ENCODE results near the gene USP21.

The USP21 gene

GRCh38 chr1:161193561-161194235 is 34.4 kb downstream of the USP21 start:
- DNase-seq (ENCODE audit: low spot score) = no peak

- no peak for DNase-seq (ENCODE audit: low spot score)
Observed at GRCh38 chr1:161195171-161195570, 35.9 kb downstream of the USP21 start.

DNA sequence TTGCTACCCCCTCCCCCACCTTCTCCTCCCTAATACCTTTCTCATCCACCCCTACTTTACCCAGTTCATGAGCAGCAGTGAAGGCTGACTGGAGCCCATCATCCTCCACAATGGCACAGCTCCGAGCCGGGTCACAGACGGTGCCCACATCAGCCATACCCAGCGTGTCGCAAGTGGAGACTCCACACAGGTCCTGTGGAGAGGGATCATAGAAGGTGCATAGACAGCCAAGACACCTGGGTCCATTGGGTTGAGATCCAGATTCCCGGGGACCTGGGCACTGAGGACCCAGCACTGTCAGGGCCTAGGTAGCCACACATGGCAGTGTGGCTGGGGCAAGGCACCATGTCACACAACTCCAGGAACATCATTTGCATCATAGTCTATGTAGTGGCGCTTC is 36.8 kb downstream of the USP21 start:
- no peak for DNase-seq (ENCODE audit: low spot score)

DNA sequence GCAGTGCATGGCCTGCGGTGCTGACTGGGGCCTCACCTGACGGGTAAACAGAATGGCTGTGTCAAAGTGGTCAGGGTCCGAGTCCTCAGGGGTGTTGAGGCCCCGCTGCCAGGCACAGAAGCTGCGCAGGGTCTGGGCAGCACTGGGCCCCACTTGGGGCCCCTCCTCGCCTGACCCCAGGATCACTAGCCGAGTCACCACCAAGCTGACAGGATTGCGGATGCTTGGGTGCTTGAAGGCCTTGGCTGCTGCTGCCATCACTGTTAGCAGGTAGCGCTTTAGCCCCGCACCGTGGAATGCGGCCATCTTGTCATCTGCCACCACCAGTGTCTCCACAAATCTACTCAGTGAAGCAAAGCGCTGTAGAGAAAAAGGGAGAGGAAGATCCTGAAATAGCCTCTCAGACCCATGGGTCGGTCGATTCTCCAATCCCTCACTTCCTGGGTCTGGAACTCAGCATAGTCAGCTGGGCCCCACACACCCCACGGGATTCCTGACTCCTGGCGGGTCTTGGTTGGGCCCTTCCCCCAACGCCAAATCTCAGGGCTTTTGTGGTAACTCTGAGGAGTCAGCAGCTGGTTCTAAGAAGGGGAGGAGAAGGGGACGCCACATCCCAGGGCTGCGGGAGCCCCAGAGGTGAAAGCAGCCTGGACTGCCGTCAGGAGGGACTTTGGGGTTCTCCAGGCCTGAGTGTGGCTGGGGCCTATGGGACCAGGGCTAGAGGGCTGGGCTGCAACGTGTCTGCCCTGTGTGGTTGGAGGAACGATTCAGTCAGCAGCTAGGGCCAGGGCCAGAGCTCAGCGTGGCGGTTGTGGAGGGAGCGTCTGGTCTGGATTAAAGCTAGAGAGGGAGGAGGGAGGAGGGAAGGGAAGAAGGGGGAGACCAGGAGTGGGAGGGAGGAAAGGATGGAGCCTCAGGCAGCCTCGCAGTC is 37.5 kb downstream of the USP21 start:
- DNase-seq (ENCODE audit: low spot score) = no peak

DNA sequence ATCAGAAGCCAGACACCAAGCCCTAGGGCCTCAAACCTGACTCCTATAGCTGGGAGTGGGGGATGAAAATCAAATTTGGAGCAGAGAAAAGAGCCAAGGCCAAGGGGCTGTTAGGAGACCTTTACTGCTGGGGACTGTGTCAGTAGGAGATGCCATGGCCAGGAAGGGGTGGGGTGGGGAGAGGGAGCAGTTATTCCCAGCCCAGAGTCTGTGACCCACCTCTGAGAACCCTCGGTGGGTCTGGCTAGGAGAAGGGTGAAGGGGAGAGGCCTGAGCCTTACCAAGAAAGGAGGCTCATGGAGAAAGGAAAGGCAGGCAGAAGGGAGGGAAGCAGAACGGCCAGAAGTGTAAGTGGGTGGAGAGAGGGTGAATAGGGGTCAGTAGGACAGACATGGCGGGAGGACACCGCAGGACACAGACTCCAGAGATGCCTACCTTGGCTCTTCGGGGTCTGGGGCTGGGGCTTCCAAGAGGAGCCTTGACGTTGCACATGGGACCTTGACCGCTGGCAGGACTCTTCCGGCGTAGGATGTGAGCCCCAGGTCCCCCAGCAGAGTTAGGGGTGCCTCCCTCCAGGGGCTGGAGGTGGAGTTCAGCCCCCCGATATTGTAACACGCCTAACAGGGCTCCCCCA is 38.4 kb downstream of the USP21 start:
- DNase-seq (ENCODE audit: low spot score) = no peak

- no peak for DNase-seq (ENCODE audit: low spot score)
Observed at GRCh38 chr1:161198194-161198896, 39.0 kb downstream of the USP21 start.

DNA sequence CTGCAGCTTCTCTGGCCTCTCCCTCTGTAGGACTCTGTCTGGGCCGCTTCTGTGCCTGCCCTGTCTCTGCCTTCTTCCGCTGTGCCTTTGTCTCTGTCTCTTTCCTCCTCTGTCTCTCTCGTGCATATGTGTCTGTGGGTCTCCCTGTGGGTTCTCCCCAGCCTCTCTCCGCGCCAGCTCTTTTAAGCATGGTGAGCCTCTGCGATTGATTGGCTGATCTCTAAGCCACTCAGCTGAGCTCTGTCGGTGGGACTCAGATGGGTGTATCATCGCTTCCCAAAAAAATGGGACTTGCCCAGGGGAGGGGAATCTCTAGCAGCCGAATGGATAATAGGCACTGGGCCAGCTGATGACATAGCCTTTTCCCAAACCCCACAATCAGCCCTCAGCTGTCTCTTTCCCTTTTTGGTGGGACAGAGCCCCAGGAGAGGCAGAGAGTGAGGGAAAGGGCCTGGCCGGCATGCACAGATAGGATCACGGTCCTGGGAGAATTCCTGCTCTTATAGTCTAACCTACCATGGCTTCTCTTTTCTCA is 39.7 kb downstream of the USP21 start, which contains the start of gene ADAMTS4:
ADAMTS4 (minus strand) TSS at position 158 of the 535 bp plus-strand sequence. CDS start 427 bp downstream, outside the sequence.
- DNase-seq (ENCODE audit: low spot score) = no peak

GRCh38 chr1:161199506-161200139 is 40.3 kb downstream of the USP21 start:
- DNase-seq (ENCODE audit: low spot score) = no peak

DNA sequence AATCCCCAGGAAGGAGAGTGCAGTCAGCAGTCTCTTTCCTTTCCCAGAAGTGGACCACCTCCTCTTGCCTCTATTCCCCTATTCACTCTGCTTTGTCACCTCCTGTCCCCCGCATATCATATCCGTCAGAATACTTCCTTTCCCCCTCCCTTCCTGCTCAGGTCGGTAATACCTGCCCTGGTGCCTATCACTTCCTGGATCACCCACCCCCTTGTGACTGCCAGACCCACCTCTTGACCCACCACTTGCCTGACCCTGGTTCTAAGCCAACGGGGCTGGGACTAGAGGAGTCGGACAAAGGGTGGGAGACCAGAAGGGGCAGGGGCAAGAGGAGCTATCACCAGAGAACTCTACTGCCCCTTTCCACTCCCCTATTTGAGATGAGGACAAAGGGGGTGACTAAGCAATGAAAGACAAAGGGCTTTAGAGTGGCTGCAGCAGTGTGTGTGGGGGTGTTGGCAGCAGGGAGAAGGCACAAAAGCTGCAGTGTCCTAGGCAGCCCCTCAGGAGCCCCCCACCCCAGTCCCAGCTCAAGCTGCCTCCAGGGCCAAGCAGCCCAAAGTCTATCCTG is 41.2 kb downstream of the USP21 start:
- DNase-seq (ENCODE audit: low spot score) = no peak

GRCh38 chr1:161200992-161201835 is 41.9 kb downstream of the USP21 start:
- DNase-seq (ENCODE audit: low spot score) = no peak

- peak; percentile 100 for DNase-seq (ENCODE audit: low spot score)
Observed at GRCh38 chr1:161201836-161202712, 42.8 kb downstream of the USP21 start, which contains the start of gene NDUFS2. TSS of gene NDUFS2 (plus strand) at chr1:161202367. CDS start at chr1:161202386, 19 bp downstream.

GRCh38 chr1:161206411-161207140 is 47.3 kb downstream of the USP21 start:
- no peak for DNase-seq (ENCODE audit: low spot score)

DNA sequence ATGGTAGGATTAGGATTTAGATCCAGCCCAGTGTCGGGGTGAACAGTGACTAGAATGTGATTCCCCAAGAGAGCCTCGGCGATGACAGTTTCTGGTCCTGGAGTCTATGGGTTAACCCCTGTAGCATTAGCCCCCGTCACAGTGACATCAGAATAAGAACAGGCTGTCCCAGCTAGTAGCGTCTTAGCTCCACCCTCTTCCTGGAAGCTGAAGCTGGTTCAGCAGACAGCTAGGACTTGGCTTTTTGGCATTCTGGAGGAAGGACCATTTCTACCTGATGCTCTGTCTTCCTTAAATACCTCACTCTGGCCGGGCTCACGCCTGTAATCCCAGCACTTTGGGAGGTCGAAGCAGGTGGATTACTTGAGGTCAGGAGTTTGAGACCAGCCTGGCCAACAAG is 47.9 kb downstream of the USP21 start:
- DNase-seq (ENCODE audit: low spot score) = no peak

DNA sequence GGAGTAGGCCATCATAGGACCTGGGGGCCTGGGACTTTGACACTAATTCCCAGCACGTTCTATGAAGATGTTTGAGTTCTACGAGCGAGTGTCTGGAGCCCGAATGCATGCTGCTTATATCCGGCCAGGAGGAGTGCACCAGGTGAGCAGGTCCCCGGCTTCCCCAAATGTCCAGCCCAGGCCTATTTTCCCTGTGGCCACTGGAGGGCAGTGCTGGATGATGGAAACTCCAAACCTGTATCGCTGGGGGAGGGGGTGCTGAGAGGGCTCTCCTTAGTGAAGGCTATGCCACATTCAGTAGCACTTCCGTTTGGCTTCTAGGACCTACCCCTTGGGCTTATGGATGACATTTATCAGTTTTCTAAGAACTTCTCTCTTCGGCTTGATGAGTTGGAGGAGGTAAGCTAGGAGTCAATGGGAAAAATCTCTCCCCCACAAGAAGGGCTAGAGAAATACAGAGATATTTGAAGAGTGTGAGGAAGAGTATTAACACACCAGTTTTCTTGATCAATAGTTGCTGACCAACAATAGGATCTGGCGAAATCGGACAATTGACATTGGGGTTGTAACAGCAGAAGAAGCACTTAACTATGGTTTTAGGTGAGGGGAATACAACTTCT is 50.6 kb downstream of the USP21 start:
- peak; percentile 94 for DNase-seq (ENCODE audit: low spot score)

- no peak for DNase-seq (ENCODE audit: low spot score)
Observed at GRCh38 chr1:161214369-161214768, 55.1 kb downstream of the USP21 start.

- DNase-seq (ENCODE audit: low spot score) = no peak
Observed at GRCh38 chr1:161215076-161215475, 55.8 kb downstream of the USP21 start, which contains the start of gene FCER1G. TSS of gene FCER1G (plus strand) at chr1:161215295. CDS start at chr1:161215322, 27 bp downstream.

Data from NAMALWA (cell line).